T-cell (primary cell): ENCODE data around the gene MACROH2A2. TPM values are rescaled to one million over a fixed set of nuclear protein-coding genes. Genes with fewer than 3 reads are reported as not detected.

Experiments
- ATAC-seq, 4 experiments: fragments of 200-7000 bp in 3 of 4; fragments of 150-1000 bp in 1 of 4; cut with Tn5 transposase; replicated peaks in 1 of 4; 1 replicate in 3 of 4; 2 replicates in 1 of 4; pipeline ENCODE4 v1.10.0; 2021; ENCODE audit warnings: moderate library complexity in 3 of 4, mild to moderate bottlenecking in 2 of 4, moderate number of reproducible peaks in 1 of 4
- CTCF ChIA-PET, 2 donors: fragments of 300-600 bp; sonication (Branson Sonifier 250); formaldehyde crosslinking; loops; one replicate each; lab custom pipeline; 2022; ENCODE audit warnings: antibody characterized with exemption in 2 of 2; lab: Charles Lee
- POLR2A ChIA-PET, 2 donors: fragments of 300-600 bp; sonication (Branson Sonifier 250); formaldehyde crosslinking; loops; one replicate each; lab custom pipeline; 2022; ENCODE audit warnings: antibody characterized with exemption in 2 of 2; lab: Charles Lee
- DNase-seq, 35 experiments: peaks; one replicate each; pipeline versions ENCODE4 v3.0.0 to v3.0.0-alpha.2; 2013 to 2023
- H3K27ac ChIP-seq: one replicate; pipeline ENCODE4 v1.5.1; 2013; ENCODE audit warnings: low read length
- H3K27me3 ChIP-seq, 2 experiments: replicated peaks in 1 of 2; 1 replicate in 1 of 2; 2 replicates in 1 of 2; pipeline versions ENCODE4 v1.6.1 to v1.7.0; 2013; ENCODE audit warnings: low read length in 1 of 2, mixed read lengths in 1 of 2; ENCODE audit not compliant: control insufficient read depth in 2 of 2, insufficient read depth in 2 of 2; ENCODE audit errors: extremely low read depth in 1 of 2
- H3K36me3 ChIP-seq, 2 donors: 1 replicate in 1 of 2; 2 replicates in 1 of 2; pipeline versions ENCODE4 v1.6.1 to v1.7.0; 2013; ENCODE audit warnings: low read length in 1 of 2; ENCODE audit not compliant: control insufficient read depth in 2 of 2, insufficient read depth in 1 of 2; ENCODE audit errors: extremely low read depth in 1 of 2
- H3K4me1 ChIP-seq, 2 experiments: 1 replicate in 1 of 2; 2 replicates in 1 of 2; pipeline versions ENCODE4 v1.6.1 to v1.7.0; 2013; ENCODE audit warnings: low read length in 2 of 2, mixed read lengths in 1 of 2; ENCODE audit not compliant: insufficient read depth in 2 of 2, control insufficient read depth in 1 of 2; ENCODE audit errors: extremely low read depth in 1 of 2
- H3K4me3 ChIP-seq, 2 donors: 1 replicate in 1 of 2; 2 replicates in 1 of 2; pipeline versions ENCODE4 v1.5.1 to v1.7.0; 2013; ENCODE audit warnings: mild to moderate bottlenecking in 2 of 2, low read length in 1 of 2, moderate library complexity in 1 of 2; ENCODE audit not compliant: control insufficient read depth in 1 of 2; ENCODE audit errors: extremely low read depth in 1 of 2
- H3K9me3 ChIP-seq: 2 replicates; pipeline ENCODE4 v1.7.0; 2013
- H3K27ac Mint-ChIP-seq, 2 donors: one replicate each; pipeline ENCODE4 v1.8.0; 2020 to 2021; ENCODE audit warnings: mild to moderate bottlenecking in 2 of 2, mixed read lengths in 2 of 2
- H3K27me3 Mint-ChIP-seq, 2 donors: one replicate each; pipeline ENCODE4 v1.8.0; 2021 to 2022; ENCODE audit warnings: mixed read lengths in 2 of 2
- H3K36me3 Mint-ChIP-seq: one replicate; pipeline ENCODE4 v1.8.0; 2021; ENCODE audit warnings: mixed read lengths
- H3K4me1 Mint-ChIP-seq, 3 donors: one replicate each; pipeline ENCODE4 v1.8.0; 2020 to 2022; ENCODE audit warnings: mixed read lengths in 3 of 3, mild to moderate bottlenecking in 1 of 3
- H3K4me3 Mint-ChIP-seq, 3 donors: one replicate each; pipeline ENCODE4 v1.8.0; 2020 to 2022; ENCODE audit warnings: mild to moderate bottlenecking in 3 of 3, mixed read lengths in 3 of 3, moderate library complexity in 3 of 3
- H3K9me3 Mint-ChIP-seq, 3 donors: one replicate each; pipeline ENCODE4 v1.8.0; 2020 to 2022; ENCODE audit warnings: mixed read lengths in 3 of 3
- WGBS: methylation state at CpG from one replicate; pipeline ENCODE4 v1.1.5; 2013; ENCODE audit warnings: missing lambda C conversion rate; ENCODE audit not compliant: insufficient coverage; 5-methylcytosine and 5-hydroxymethylcytosine counted together
- total RNA-seq, 35 experiments: library from RNA in 6 of 35; stranded (reverse) in 6 of 35; fragments of 120-200 nt in 1 of 35; gene quantifications; one replicate each; pipeline versions ENCODE4 v1.2.1 to v1.2.4 and lab custom pipeline; 2013 to 2026

Gene MACROH2A2
- total RNA-seq, 5 donors from 2014 or later (not counting 1 experiment from before 2014, with no cell fraction given), result 3.1 to 4.7 (median 3.8) TPM

GRCh38 chr10:70139151-70139996 lies 86.7 kb downstream of the MACROH2A2 start:
- no peak for ATAC-seq
- ChIA-PET POLR2A (interaction anchor here (0.5 to 0.6 kb wide), 2 partner anchors 11 to 1712 kb away, joined by 3 to 7 read pairs; no protein-coding TSS in a partner anchor), CTCF (interaction anchor here in 1 of 2 donors (0.6 kb wide), 1 partner anchor 20 kb away, joined by 5 read pairs; no protein-coding TSS in a partner anchor)
- H3K4me3 ChIP-seq, result no peak overlapping the region
- peaks cover 26 to 38% (median 30%) of the 10 kb centered on the region in 3 donors for H3K4me1 Mint-ChIP-seq
- H3K27me3 Mint-ChIP-seq, result no peaks in the 10 kb centered on the region
- H3K36me3 Mint-ChIP-seq, result peaks cover 9% of the 10 kb centered on the region
- H3K36me3 ChIP-seq, result peaks cover 12 to 17% of the 10 kb centered on the region in 2 donors
- 92% methylated on average over 4 of the region's 11 CpGs for WGBS
- no peak for DNase-seq
- H3K4me1 ChIP-seq, result peaks cover 0 to 20% of the 10 kb centered on the region in 2 experiments
- no peaks in the 10 kb centered on the region for H3K9me3 Mint-ChIP-seq
- no peak overlapping the region for H3K27ac Mint-ChIP-seq
- H3K27ac ChIP-seq, result no peak overlapping the region
- H3K9me3 ChIP-seq, result no peaks in the 10 kb centered on the region
- H3K4me3 Mint-ChIP-seq, result no peak overlapping the region
- no peaks in the 10 kb centered on the region for H3K27me3 ChIP-seq

DNA sequence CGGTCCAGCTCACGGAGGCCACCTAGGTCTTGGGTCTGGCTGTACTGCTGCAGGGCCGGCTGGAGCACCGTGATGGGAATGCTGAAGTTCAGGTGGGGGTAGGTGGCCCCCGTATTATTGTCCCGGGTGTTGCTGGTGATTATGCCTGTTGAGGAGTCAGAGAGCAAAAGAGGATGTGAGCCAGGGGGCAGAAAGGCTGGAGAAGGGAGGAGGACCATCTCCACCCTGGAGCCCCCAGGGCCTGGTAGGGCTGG lies 87.3 kb downstream of the MACROH2A2 start:
- Mint-ChIP-seq H3K36me3 (peaks cover 9% of the 10 kb centered on the region), H3K27ac (no peak overlapping the region), H3K4me3 (no peak overlapping the region), H3K4me1 (peaks cover 31 to 43% (median 35%) of the 10 kb centered on the region in 3 donors), H3K9me3 (no peaks in the 10 kb centered on the region), H3K27me3 (no peaks in the 10 kb centered on the region)
- no peaks in the 10 kb centered on the region for H3K27me3 ChIP-seq
- DNase-seq (no peak), ATAC-seq (no peak)
- no peaks in the 10 kb centered on the region for H3K9me3 ChIP-seq
- peaks cover 12 to 17% of the 10 kb centered on the region in 2 donors for H3K36me3 ChIP-seq
- no peak overlapping the region for H3K27ac ChIP-seq
- 80% methylated on average over 1 of the region's 6 CpGs for WGBS
- ChIA-PET CTCF (no interaction called here), POLR2A (interaction anchor here in 1 of 2 donors (0.5 kb wide), 1 partner anchor 1712 kb away, joined by 3 read pairs; no protein-coding TSS in a partner anchor)
- no peak overlapping the region for H3K4me3 ChIP-seq
- peaks cover 4 to 26% of the 10 kb centered on the region in 2 experiments for H3K4me1 ChIP-seq

GRCh38 chr10:70140297-70140696 lies 87.7 kb downstream of the MACROH2A2 start:
- WGBS, result 66% methylated on average over 4 of the region's 5 CpGs
- no peak overlapping the region for H3K27ac Mint-ChIP-seq
- H3K4me3 Mint-ChIP-seq, result no peak overlapping the region
- no peaks in the 10 kb centered on the region for H3K27me3 ChIP-seq
- H3K36me3 ChIP-seq, result peaks cover 12 to 17% of the 10 kb centered on the region in 2 donors
- ChIA-PET CTCF (no interaction called here), POLR2A (no interaction called here)
- H3K27ac ChIP-seq, result no peak overlapping the region
- H3K4me1 Mint-ChIP-seq, result peaks cover 33 to 47% (median 39%) of the 10 kb centered on the region in 3 donors
- no peaks in the 10 kb centered on the region for H3K27me3 Mint-ChIP-seq
- peaks cover 9% of the 10 kb centered on the region for H3K36me3 Mint-ChIP-seq
- ATAC-seq (no peak), DNase-seq (no peak)
- no peaks in the 10 kb centered on the region for H3K9me3 Mint-ChIP-seq
- H3K4me3 ChIP-seq, result no peak overlapping the region
- no peaks in the 10 kb centered on the region for H3K9me3 ChIP-seq
- H3K4me1 ChIP-seq, result peaks cover 7 to 30% of the 10 kb centered on the region in 2 experiments

DNA sequence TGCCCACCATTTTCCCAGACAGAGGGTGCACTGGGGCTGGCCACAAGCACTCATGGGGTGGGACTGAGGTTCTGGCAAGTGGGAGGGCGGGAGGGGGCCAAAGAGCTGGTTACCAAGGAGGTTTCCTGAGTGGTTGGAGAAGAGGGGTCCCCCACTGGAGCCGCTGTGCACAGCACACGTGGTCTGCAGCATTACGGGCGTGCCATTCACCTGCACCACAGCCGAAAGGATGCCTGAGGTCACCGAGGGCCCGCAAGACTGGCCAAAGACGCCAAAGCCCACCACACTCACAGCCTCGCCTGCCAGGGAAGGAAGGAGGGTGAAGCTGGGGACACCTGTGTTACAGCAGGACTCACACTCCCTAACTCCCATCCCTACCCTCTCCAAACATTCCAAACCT lies 89.9 kb downstream of the MACROH2A2 start:
- no peak for ATAC-seq
- H3K4me3 Mint-ChIP-seq, result no peak overlapping the region
- POLR2A ChIA-PET, result no interaction called here
- no peak overlapping the region for H3K27ac Mint-ChIP-seq
- CTCF ChIA-PET, result no interaction called here
- no peaks in the 10 kb centered on the region for H3K9me3 ChIP-seq
- no peak overlapping the region for H3K4me3 ChIP-seq
- peaks cover 39 to 48% (median 42%) of the 10 kb centered on the region in 3 donors for H3K4me1 Mint-ChIP-seq
- H3K9me3 Mint-ChIP-seq, result no peaks in the 10 kb centered on the region
- no peaks in the 10 kb centered on the region for H3K27me3 ChIP-seq
- peaks cover 7 to 38% of the 10 kb centered on the region in 2 experiments for H3K4me1 ChIP-seq
- no peak for DNase-seq
- H3K36me3 Mint-ChIP-seq, result peaks cover 3% of the 10 kb centered on the region
- H3K27me3 Mint-ChIP-seq, result no peaks in the 10 kb centered on the region
- peaks cover 12 to 17% of the 10 kb centered on the region in 2 donors for H3K36me3 ChIP-seq
- no peak overlapping the region for H3K27ac ChIP-seq
- 100% methylated on average over 1 of the region's 10 CpGs for WGBS

DNA sequence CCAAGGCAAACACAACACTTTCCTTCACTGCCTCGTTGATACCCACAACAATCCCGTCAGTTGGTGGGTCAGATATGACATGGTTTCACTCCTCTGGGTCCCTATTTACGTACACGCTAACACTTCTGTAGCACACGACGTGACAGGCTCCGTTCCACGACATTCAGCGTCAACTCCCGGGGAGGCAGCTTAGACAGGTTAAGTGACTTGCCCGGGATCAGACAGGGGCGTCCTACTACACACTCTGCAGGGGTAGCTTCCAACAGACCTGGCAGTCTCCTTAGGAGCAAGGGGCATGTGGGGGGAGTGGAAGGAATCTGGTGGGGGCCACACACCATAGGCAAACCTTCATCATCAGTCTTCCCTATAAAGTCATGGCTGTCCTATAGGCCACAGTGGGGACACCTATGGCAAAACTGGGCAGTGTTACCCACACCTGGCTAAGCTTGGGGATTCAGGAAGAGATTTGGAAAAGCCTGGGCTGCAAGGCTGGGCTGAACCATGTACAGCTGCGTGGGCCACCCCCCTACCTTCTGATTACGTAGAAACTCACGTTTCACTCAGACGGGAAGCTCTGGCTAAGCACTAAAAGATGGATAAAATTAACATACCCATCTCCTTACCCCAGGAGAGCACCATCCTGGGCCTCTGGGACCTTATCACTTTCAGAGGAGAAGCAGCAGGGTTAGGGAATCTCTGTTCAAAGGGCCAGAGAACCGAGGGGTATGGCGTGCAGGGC lies 91.9 kb downstream of the MACROH2A2 start:
- no peaks in the 10 kb centered on the region for H3K9me3 ChIP-seq
- H3K27me3 Mint-ChIP-seq, result no peaks in the 10 kb centered on the region
- H3K9me3 Mint-ChIP-seq, result no peaks in the 10 kb centered on the region
- 91% methylated on average over 8 of the region's 18 CpGs for WGBS
- DNase-seq, result no peak
- POLR2A ChIA-PET, result interaction anchor here (0.6 kb wide), 2 partner anchors 23 to 267 kb away, joined by 3 to 4 read pairs; no protein-coding TSS in a partner anchor
- CTCF ChIA-PET, result interaction anchor here (0.9 to 3.5 kb wide), 8 partner anchors 13 to 77 kb away, joined by 3 to 104 read pairs (median 21); partner anchors contain the start of gene SAR1A (in 1 of the 2)
- H3K27me3 ChIP-seq, result no peaks in the 10 kb centered on the region
- peaks cover 7 to 38% of the 10 kb centered on the region in 2 experiments for H3K4me1 ChIP-seq
- peaks cover 0 to 18% of the 10 kb centered on the region in 2 donors for H3K36me3 ChIP-seq
- peak overlapping the region; percentile 89 to 92 (median 91) for H3K4me3 Mint-ChIP-seq
- peak overlapping the region; percentile 69 for H3K27ac ChIP-seq
- H3K4me3 ChIP-seq, result peak overlapping the region in 1 of 2 donors; percentile 81
- H3K36me3 Mint-ChIP-seq, result peaks cover 4% of the 10 kb centered on the region
- no peak for ATAC-seq
- H3K27ac Mint-ChIP-seq, result peak overlapping the region; percentile 73 to 74
- H3K4me1 Mint-ChIP-seq, result peaks cover 39 to 47% (median 41%) of the 10 kb centered on the region in 3 donors

DNA sequence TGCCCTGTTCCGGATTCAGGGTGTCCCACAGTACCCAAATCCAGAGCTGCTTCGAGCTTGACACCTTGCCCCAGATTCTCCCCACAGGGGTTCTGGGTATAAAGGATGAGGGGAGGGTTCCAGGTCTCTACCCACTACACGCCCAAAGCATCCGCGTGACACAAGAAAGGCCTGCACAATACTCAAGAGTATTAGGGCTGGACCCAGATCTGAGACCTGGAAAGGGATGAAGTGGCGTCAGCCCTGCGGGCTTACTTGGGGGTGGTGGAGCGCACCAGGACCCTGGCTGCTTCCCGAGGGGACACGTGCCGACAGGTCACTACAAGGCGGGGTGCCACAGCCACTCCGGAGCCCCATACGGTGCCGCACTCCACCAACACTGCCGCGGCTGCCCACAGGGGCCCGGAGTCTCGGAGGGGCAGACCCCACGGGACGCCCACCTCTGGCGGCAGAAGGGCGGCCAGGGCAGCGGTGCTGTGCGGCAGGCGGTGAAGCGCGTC lies 92.6 kb downstream of the MACROH2A2 start:
- Histone ChIP-seq H3K27me3 (no peaks in the 10 kb centered on the region), H3K27ac (peak overlapping the region; percentile 69), H3K4me1 (peaks cover 7 to 34% of the 10 kb centered on the region in 2 experiments), H3K9me3 (no peaks in the 10 kb centered on the region), H3K4me3 (peak overlapping the region; percentile 70 to 81), H3K36me3 (peaks cover 0 to 20% of the 10 kb centered on the region in 2 donors)
- ChIA-PET CTCF (interaction anchor here (0.9 to 3.5 kb wide), 11 partner anchors 12 to 77 kb away, joined by 3 to 104 read pairs (median 19); partner anchors contain the start of gene SAR1A (in 1 of the 2)), POLR2A (interaction anchor here (0.6 to 1.9 kb wide), 3 partner anchors 23 to 25 kb away, joined by 3 to 27 read pairs (median 4); partner anchors contain the start of gene SAR1A (in 1 of the 2))
- H3K4me3 Mint-ChIP-seq, result peak overlapping the region; percentile 89 to 92 (median 91)
- no peaks in the 10 kb centered on the region for H3K9me3 Mint-ChIP-seq
- DNase-seq (peak in 2 of 35 experiments; percentile 18 to 19), ATAC-seq (no peak)
- H3K27ac Mint-ChIP-seq, result peak overlapping the region; percentile 73 to 74
- peaks cover 39 to 47% (median 41%) of the 10 kb centered on the region in 3 donors for H3K4me1 Mint-ChIP-seq
- WGBS, result 3% methylated on average over 22 of the region's 28 CpGs
- H3K27me3 Mint-ChIP-seq, result no peaks in the 10 kb centered on the region
- peaks cover 9% of the 10 kb centered on the region for H3K36me3 Mint-ChIP-seq
